GM21515 (cell line): ENCODE results near the gene FNDC3B.

Experiments used
- ATAC-seq: cut with Tn5 transposase; IDR thresholded peaks from one replicate; pipeline ENCODE4 v1.9.1; 2021; ENCODE audit not compliant: unreplicated experiment

Gene FNDC3B

DNA sequence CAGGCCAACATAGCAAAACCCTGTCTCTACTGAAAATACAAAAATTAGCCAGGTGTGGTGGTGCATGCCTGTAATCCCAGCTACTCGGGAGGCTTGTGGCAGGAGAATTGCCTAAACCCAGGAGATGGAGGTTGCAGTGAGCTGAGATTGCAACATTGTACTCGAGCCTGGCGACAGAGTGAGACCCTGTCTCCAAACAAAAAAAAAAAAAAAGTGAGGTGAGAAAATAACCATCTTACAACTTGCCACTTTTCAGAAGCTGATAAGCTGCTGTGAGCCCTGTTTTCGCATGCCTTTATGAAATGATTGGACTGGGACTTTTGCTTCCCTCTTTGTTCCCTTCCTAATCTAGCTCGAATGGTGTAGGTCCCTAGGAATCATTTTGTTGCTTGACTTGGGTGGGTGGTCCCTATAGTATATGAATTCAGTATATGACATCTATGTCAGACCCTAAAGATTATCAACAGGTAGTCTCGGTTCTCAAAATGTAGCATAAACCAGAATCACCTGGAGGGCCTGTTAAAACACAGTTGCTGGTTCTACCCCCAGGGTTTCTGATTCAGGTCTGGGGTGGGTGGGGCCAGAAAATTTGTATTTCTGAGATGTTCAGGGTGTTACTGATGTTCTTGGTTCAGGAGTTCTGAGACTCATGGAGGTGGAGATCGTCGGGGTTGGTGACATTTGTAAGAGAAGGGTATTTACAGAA is 107.9 kb downstream of the FNDC3B start:
- ATAC-seq = no peak

DNA sequence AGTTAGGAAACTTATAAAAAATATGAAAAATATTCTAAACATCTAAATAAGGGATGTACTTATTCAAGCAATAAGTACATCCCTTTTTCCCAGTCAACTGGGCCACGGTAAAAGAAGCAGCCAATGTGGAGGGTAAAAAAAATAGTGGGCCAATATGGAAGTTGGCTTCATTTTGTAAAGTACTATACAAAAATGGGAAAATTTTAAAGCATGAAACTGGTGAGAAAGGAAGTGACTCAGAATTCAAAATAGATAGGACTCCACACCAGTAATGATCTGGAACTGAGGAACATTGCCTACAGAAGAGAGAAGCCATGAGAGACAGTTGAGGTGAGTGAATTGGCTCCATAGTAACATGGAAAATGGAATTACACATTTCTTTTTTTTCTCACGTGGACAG is 108.9 kb downstream of the FNDC3B start:
- ATAC-seq = no peak

GRCh38 chr3:172148702-172149565 is 109.6 kb downstream of the FNDC3B start:
- no peak for ATAC-seq

DNA sequence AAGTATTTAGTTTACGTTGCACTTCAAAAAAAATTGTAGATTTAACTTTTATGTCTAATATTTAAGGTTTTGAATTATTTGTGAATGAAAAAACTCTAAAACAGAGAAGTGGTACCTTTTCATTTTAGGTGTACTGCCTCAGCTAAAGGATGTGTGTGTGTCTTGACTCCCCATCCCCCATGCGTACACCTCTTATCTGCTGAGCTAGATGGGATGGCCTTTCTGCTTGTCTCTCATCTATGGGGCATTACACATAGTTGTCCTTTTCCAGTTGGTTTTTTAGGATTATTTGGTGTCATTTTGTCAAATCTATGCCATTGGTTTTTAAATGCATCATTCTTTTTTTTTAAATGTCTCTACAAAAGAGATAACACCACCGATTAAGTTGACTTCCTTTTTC is 110.9 kb downstream of the FNDC3B start:
- ATAC-seq = no peak

- ATAC-seq = no peak
Observed at GRCh38 chr3:172150913-172151650, 111.7 kb downstream of the FNDC3B start.

DNA sequence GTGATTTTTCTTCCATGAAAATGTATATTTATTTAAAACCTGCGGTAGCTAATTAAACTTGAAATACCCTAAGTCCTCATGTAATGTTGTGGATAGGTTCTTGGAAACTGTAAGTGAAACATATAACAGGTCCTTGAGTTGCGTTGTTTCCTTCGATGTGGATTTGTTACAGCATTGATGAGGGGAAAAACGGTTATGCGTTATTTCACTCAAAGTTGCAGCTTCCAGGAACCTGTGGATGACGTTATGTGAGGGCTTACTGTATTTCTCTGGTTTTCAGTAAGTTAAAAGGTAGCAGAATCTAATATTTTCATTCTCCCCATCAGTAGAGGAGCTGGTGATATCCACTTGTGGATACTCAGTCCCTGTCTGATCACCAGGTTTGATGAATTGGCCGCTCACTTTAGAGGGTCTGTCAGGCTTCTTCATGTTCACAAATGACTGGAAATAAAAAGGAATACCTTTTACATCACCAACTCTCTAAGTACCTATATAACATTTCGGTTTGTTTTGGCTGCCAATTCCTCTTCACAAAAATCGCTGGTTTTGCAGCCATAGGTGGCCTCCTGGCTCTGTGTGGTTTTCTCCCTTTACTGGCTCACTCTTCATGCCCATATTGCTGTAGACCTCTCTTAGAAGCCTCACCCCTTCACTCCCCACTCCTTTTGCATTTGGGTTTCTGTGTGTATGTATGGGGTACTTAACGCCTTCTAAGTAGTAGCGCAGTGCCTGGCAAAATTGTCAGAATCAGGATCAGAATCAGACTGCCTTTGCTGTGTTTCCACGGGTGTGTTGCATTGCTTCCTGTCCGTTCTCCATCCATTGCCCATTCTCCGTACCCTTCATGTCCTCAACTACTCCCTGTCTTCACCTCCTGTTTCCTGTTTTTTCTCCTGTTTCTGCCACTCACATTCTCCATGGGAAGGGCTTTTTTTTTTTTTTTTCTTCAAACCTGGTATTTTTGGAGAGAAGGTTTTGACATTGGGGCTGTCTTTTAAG is 112.6 kb downstream of the FNDC3B start:
- no peak for ATAC-seq

GRCh38 chr3:172152874-172153273 is 113.5 kb downstream of the FNDC3B start:
- no peak for ATAC-seq

DNA sequence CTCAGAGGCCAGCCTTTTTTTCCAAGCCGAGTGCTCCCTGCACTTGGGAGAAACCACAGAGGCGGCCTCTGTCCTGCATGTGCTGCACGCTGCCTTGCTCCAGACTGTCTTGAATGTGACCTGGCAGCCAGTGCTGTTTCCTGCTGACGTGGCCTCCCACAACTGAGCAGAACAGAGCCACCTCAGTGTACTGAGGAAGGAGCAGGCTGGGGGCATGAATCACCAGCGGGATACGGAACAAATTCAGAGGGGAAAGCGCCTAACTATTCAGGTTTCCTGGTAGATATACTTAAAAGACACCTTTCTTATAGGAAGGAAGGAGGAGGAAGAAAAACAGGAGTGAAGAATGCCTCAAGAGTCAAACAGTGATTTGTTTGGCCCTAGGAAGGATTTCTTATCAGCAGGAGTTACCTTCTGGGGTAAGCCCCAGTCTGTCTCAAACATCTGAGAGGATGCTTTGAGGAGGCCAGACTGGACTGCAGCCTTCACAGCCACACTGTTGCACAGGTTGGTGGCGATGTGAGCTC is 114.0 kb downstream of the FNDC3B start:
- ATAC-seq = no peak

- ATAC-seq = no peak
Observed at GRCh38 chr3:172154768-172155664, 115.6 kb downstream of the FNDC3B start.

DNA sequence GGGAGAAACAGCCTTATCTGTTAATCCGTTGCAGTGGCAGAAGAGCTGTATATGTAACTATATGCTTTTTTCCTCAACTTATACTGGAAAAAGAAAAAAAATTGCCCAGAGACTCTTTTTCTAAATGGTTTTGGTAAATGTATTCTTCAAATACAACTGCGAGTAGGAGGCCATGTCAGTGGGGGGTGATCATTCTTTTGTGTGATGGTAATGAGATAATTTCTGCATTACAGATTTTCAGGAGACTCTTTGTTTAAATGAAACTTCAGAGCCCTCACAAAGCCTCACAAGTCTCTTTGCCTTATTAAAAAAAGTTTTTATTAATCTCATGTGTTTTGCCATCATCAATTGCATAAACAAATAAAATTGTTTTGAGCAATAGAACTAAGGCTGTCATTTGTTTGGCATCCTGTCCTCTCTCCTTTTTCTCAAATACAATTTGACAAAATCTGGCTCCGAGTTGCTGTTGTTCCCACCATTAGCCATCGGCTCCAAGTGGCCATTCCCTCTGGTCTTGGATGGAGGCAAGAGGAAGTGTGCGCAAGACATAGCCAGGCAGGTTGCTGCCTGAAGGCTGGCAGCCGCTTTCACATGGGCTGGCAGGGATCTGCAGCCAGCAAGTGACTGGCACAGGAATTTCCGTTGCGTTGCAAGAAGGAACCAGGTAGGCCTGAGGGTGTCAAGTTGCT is 116.7 kb downstream of the FNDC3B start:
- no peak for ATAC-seq

DNA sequence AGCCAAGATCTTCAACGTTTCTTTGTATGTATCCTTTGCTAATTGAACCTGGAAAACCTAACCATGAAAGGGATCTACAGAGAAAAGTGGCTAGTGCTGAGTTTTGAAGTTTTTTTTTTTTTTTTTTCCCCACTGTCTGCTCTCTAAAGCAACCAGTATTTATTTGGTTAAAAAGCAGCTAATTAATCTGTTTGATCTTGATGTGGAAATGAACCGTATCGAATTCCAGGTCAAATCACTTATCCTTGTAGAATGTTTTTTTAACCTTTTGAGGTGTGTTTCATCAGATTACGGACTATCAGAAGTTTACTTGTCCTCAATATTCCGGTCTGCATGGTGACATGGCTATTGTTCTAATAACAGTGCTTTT is 117.2 kb downstream of the FNDC3B start:
- no peak for ATAC-seq

GRCh38 chr3:172157564-172158258 is 118.3 kb downstream of the FNDC3B start:
- ATAC-seq = no peak

GRCh38 chr3:172158741-172159140 is 119.4 kb downstream of the FNDC3B start:
- no peak for ATAC-seq

DNA sequence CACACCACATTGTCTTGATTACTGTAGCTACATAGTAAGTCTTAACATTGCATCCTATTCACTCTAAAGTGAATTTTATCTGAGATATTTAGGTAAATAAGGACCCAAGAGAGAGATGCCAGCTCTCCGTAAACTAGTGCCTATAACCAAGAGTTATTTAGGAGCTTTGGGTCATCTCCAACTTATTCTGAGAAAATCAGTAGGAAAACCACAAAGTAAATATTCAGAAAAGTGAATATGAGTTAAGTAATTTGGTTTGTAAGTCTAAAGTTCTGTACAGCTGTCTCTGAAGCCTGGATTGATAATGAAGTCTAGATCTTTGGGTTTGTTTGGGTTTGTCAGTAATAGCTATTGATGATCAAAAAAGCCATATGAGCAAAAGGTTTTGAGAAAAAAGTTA is 120.0 kb downstream of the FNDC3B start:
- no peak for ATAC-seq

DNA sequence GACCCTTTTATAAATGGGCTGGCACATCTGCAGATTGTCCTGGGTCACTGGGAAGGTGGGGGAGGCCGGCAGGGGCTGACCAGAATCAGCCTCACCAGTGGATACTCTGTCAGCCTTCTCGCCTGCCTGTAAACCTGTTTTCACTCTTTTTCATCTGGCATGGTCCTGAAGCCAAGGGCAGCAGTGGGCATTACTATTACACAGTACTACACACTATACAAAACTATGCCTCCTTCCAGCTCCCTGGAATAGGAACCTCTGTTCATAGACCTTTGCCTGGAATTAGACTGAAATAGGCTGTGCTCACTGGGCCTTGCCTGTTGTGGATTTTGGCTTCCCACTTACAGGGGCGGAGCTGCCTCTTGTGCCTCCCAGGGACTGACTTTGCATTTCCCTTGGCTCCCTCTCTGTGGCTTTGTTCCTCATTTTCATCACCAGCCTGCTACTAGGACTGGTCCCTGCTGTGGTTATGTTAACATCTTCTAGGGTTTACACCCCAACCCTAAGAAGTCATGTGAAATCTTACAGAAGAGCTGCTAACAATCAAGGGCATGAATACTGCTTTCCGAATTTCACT is 120.7 kb downstream of the FNDC3B start:
- ATAC-seq = no peak

DNA sequence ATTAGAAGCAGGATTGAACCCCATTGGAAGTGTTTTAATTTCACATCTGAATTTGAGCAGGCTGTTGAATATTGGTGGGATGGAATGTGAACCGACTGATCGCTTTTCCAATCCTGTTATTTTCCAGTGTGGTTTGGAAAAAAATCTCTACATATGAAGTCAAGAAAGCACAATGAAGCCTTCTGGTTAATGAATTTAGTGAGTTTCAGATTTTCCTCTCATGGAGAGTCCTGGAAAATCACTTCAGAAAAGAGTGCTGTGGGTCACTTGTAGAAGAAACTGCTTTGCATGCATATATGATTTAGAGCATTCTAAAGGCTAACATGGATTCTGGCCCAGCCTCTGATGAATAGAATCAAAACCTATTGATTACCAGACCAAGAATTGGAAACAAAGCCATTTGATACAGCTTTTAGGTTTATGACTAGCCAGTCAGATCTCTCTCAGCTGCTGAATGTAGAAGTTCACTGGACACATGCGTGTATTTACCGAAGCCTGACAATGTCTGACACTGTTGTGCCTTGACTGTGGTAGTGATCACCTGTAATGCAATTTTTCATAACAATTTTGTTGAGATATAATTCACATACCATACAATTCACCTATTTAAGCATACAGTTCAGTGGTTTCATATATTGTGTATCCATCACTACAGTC is 121.9 kb downstream of the FNDC3B start:
- ATAC-seq = no peak

- no peak for ATAC-seq
Observed at GRCh38 chr3:172161959-172162358, 122.6 kb downstream of the FNDC3B start.
